ENCODE results near the gene FOSB.

FOSB gene

DNA sequence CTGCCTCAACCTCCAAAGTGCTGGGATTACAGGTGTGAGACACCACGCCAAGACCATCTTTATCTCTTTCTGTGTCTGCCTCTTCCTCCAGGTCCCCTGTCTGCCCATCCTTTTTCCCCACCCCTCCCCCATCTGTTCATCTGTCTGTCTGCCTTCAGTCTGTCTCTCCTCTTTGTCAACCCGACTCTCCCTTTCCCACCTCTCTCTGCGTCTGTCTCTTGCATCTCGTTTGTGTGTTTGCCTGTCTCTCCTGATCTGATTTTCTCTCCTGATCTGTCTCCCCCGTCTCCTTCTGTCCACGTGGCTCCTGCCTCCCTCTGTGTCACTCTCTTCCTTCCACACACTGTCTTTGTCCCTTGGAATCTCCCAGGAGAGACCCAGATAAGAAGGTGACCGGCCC is 49.4 kb downstream of the FOSB start:
- Histone ChIP-seq H3K36me3 (ENCODE audit: control insufficient read depth, insufficient read depth, low read length) (peaks cover 64% of the 10 kb centered on the region), H3K9ac (ENCODE audit: low read length) (no peak overlapping the region), H3K27ac (ENCODE audit: low read depth, low read length) (no peak overlapping the region), H3K4me3 (ENCODE audit: low read depth, low read length) (no peak overlapping the region), H3K9me3 (ENCODE audit: control insufficient read depth, insufficient read depth, low read depth, low read length) (no peaks in the 10 kb centered on the region), H3K27me3 (ENCODE audit: control insufficient read depth, insufficient read depth, low read length) (no peaks in the 10 kb centered on the region), H3K4me1 (ENCODE audit: control insufficient read depth, insufficient read depth, low read length) (peaks cover 5% of the 10 kb centered on the region; the same call in 1 of the 2 replicates)

- Histone ChIP-seq H3K9me3 (ENCODE audit: control insufficient read depth, insufficient read depth, low read depth, low read length) (no peaks in the 10 kb centered on the region), H3K27ac (ENCODE audit: low read depth, low read length) (no peak overlapping the region), H3K9ac (ENCODE audit: low read length) (no peak overlapping the region), H3K4me1 (ENCODE audit: control insufficient read depth, insufficient read depth, low read length) (peaks cover 5% of the 10 kb centered on the region; the same call in 1 of the 2 replicates), H3K27me3 (ENCODE audit: control insufficient read depth, insufficient read depth, low read length) (no peaks in the 10 kb centered on the region), H3K4me3 (ENCODE audit: low read depth, low read length) (no peak overlapping the region), H3K36me3 (ENCODE audit: control insufficient read depth, insufficient read depth, low read length) (peaks cover 67% of the 10 kb centered on the region)
Measured at GRCh38 chr19:45517641-45518468, 50.1 kb downstream of the FOSB start.

GRCh38 chr19:45518469-45518826 is 50.7 kb downstream of the FOSB start:
- H3K27me3 ChIP-seq (ENCODE audit: control insufficient read depth, insufficient read depth, low read length), result no peaks in the 10 kb centered on the region
- peaks cover 66% of the 10 kb centered on the region for H3K36me3 ChIP-seq (ENCODE audit: control insufficient read depth, insufficient read depth, low read length)
- H3K4me3 ChIP-seq (ENCODE audit: low read depth, low read length), result no peak overlapping the region
- H3K9ac ChIP-seq (ENCODE audit: low read length), result no peak overlapping the region
- no peak overlapping the region for H3K27ac ChIP-seq (ENCODE audit: low read depth, low read length)
- H3K9me3 ChIP-seq (ENCODE audit: control insufficient read depth, insufficient read depth, low read depth, low read length), result no peaks in the 10 kb centered on the region
- peaks cover 5% of the 10 kb centered on the region; the same call in 1 of the 2 replicates for H3K4me1 ChIP-seq (ENCODE audit: control insufficient read depth, insufficient read depth, low read length)

DNA sequence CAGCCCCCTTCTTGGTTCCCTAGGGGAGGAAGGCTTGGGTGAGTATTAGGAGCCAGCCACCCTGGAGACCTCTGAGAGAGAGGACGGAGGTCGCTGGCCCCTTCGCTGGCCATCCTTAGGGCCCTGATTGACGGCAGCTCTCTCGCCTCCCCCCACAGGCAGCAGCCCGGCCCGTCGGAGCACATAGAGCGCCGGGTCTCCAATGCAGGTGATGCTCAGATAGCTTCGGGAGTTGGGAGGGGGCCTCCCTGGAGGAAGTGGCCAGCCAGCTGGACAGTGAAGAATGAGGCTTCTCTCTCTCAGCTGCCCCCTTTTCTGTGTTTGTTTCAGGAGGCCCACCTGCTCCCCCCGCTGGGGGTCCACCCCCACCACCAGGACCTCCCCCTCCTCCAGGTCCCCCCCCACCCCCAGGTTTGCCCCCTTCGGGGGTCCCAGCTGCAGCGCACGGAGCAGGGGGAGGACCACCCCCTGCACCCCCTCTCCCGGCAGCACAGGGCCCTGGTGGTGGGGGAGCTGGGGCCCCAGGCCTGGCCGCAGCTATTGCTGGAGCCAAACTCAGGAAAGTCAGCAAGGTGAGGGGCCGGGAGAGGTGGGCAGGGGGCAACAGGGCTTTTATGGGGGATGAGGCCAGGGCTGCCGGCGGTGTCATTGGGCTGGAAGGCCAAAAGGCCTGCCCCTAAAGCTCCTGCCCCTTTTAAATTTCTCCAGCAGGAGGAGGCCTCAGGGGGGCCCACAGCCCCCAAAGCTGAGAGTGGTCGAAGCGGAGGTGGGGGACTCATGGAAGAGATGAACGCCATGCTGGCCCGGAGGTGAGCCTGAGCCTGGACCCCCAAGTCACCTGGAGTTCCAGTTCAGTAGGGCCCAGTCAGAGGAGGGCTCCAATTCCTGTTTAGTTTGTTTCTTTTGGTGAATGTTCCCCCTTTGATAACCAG is 54.5 kb downstream of the FOSB start:
- H3K9me3 ChIP-seq (ENCODE audit: control insufficient read depth, insufficient read depth, low read depth, low read length), result no peaks in the 10 kb centered on the region
- no peak overlapping the region for H3K9ac ChIP-seq (ENCODE audit: low read length)
- no peaks in the 10 kb centered on the region; the same call in 1 of the 2 replicates for H3K4me1 ChIP-seq (ENCODE audit: control insufficient read depth, insufficient read depth, low read length)
- no peak overlapping the region for H3K27ac ChIP-seq (ENCODE audit: low read depth, low read length)
- H3K36me3 ChIP-seq (ENCODE audit: control insufficient read depth, insufficient read depth, low read length), result peaks cover 75% of the 10 kb centered on the region
- no peak overlapping the region for H3K4me3 ChIP-seq (ENCODE audit: low read depth, low read length)
- no peaks in the 10 kb centered on the region for H3K27me3 ChIP-seq (ENCODE audit: control insufficient read depth, insufficient read depth, low read length)

- no peaks in the 10 kb centered on the region for H3K9me3 ChIP-seq (ENCODE audit: control insufficient read depth, insufficient read depth, low read depth, low read length)
- H3K27me3 ChIP-seq (ENCODE audit: control insufficient read depth, insufficient read depth, low read length), result no peaks in the 10 kb centered on the region
- H3K4me3 ChIP-seq (ENCODE audit: low read depth, low read length), result no peak overlapping the region
- no peak overlapping the region for H3K9ac ChIP-seq (ENCODE audit: low read length)
- H3K4me1 ChIP-seq (ENCODE audit: control insufficient read depth, insufficient read depth, low read length), result peaks cover 10% of the 10 kb centered on the region
- no peak overlapping the region for H3K27ac ChIP-seq (ENCODE audit: low read depth, low read length)
- peaks cover 62% of the 10 kb centered on the region for H3K36me3 ChIP-seq (ENCODE audit: control insufficient read depth, insufficient read depth, low read length)
Measured at GRCh38 chr19:45523642-45524256, 56.0 kb downstream of the FOSB start.

GRCh38 chr19:45524575-45525129 is 56.9 kb downstream of the FOSB start:
- H3K27me3 ChIP-seq (ENCODE audit: control insufficient read depth, insufficient read depth, low read length), result peaks cover 3% of the 10 kb centered on the region; the same call in 1 of the 2 replicates
- H3K9ac ChIP-seq (ENCODE audit: low read length), result no peak overlapping the region
- no peak overlapping the region for H3K4me3 ChIP-seq (ENCODE audit: low read depth, low read length)
- H3K36me3 ChIP-seq (ENCODE audit: control insufficient read depth, insufficient read depth, low read length), result peaks cover 57% of the 10 kb centered on the region
- H3K27ac ChIP-seq (ENCODE audit: low read depth, low read length), result no peak overlapping the region
- H3K4me1 ChIP-seq (ENCODE audit: control insufficient read depth, insufficient read depth, low read length), result peaks cover 10% of the 10 kb centered on the region
- no peaks in the 10 kb centered on the region for H3K9me3 ChIP-seq (ENCODE audit: control insufficient read depth, insufficient read depth, low read depth, low read length)

Measured in HUES6 (cell line).